ENCODE data around the gene MRPL37. TPM values are rescaled to one million over a fixed set of nuclear protein-coding genes. Genes with fewer than 3 reads are reported as not detected.

The MRPL37 gene
- total RNA-seq, 1 experiment from 2014 or later: 170 TPM

GRCh38 chr1:54263601-54264226 lies 63.7 kb downstream of the MRPL37 start:
- DNase-seq (ENCODE audit: low spot score): no peak

DNA sequence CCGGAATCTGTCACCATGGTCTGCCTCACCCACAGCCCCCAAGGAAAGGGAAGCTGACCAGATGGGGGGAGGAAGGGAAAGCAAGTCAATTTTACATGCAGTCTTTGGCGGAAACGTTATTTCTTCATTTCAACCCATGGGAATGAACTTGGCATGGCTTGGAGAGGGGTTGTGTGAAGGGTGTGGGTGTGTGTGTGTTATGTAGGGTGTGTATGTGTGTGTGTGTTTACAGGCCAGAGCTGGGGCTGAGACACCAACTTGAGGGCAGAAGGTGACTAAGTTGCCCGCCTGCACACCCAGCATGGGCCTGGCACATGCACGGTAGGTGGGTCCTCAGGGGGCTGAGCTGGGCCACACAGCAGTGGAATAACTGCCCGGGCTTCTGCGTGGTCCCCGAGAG lies 65.2 kb downstream of the MRPL37 start:
- DNase-seq (ENCODE audit: low spot score): no peak

- DNase-seq (ENCODE audit: low spot score): no peak
These were observed 65.7 kb downstream of the MRPL37 start for GRCh38 chr1:54265659-54266058.

DNA sequence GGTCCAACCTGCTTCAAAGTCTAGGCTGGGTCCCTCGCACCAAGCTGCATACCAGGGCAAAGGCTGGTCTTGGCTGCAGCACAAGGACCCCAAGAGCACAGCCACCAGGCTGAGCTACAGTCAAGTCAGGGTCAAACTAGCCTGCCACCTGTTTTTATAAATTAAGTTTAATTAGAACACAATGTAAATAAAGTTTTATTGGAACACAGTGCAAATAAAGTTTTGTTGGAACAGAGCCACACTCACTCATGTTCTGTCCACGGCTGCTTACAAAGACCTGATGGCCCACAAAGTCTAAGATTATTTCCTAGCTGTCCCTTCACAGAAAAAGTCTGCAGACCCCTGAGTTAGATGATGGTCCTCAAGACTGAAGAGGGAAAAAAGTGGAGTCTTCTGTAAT lies 66.2 kb downstream of the MRPL37 start:
- DNase-seq (ENCODE audit: low spot score): no peak

DNA sequence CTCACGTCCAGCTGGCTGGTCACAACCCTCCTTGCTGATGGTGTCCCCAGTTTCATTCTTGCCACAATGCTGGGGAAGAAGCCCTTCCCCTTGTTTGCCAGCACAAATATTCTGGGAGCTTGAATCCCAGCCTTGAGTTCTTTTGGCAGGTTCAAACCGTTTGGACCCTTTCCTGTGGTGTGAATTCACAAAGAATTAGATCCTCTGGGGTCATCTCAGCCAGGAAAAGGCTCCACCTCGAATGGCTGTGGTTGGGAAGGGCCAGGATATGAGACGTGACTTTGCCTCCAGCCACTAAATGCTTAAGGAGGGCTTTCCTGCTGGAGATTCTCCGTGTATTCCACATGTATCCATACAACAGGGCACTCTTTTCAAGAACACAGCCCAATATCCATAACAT lies 66.9 kb downstream of the MRPL37 start:
- no peak for DNase-seq (ENCODE audit: low spot score)

Other genes starting within 250 kb of the MRPL37 start
- gene LDLRAD1, start 182.0 kb upstream of the MRPL37 start, total RNA-seq (2014; rRNA removed; shearing (Covaris generic)): not detected in 2 replicates
- gene TMEM59, start 147.0 kb upstream of the MRPL37 start, total RNA-seq (2014; rRNA removed; shearing (Covaris generic)): 193 and 255 TPM in 2 replicates
- 1.2 and 2.0 TPM in 2 replicates for gene TCEANC2, start 146.6 kb upstream of the MRPL37 start, total RNA-seq (2014; rRNA removed; shearing (Covaris generic))
- not detected in 2 replicates for gene CDCP2, start 47.2 kb upstream of the MRPL37 start, total RNA-seq (2014; rRNA removed; shearing (Covaris generic))
- 5.3 and 6.1 TPM in 2 replicates for gene CYB5RL, start 137 bp upstream of the MRPL37 start, total RNA-seq (2014; rRNA removed; shearing (Covaris generic))
- 15.5 and 18.2 TPM in 2 replicates for gene SSBP3, start 206.2 kb downstream of the MRPL37 start, total RNA-seq (2014; rRNA removed; shearing (Covaris generic))

Data from HT-29 (cell line).